Spleen (tissue), 11 donors: ENCODE measurements around the gene ADD1. TPM values are rescaled to one million over a fixed set of nuclear protein-coding genes. Genes with fewer than 3 reads are reported as not detected.

ENCODE experiments used
- DNase-seq: peaks from one replicate; pipeline ENCODE4 v3.0.0-alpha.2; 2020
- H3K27ac ChIP-seq, 8 donors: fragments of 200-600 bp; sonication (generic) in 7 of 8; 1 replicate in 4 of 8; 2 replicates in 4 of 8; pipeline versions ENCODE4 v1.5.0 to v1.8.0; 2016 to 2021; ENCODE audit warnings: inconsistent platforms in 4 of 8, mild to moderate bottlenecking in 4 of 8, moderate library complexity in 1 of 8
- H3K27me3 ChIP-seq, 7 donors: fragments of 200-600 bp; sonication (generic) in 6 of 7; replicated peaks in 1 of 7; 1 replicate in 4 of 7; 2 replicates in 3 of 7; pipeline versions ENCODE4 v1.5.0 to v1.8.0; 2016 to 2021; ENCODE audit warnings: inconsistent platforms in 3 of 7, mild to moderate bottlenecking in 1 of 7
- H3K36me3 ChIP-seq, 6 donors: fragments of 200-600 bp; sonication (generic) in 5 of 6; 1 replicate in 4 of 6; 2 replicates in 2 of 6; pipeline versions ENCODE4 v1.5.0 to v1.8.0; 2016 to 2021; ENCODE audit warnings: inconsistent platforms in 2 of 6
- H3K4me1 ChIP-seq, 6 donors: fragments of 200-600 bp; sonication (generic) in 5 of 6; 1 replicate in 3 of 6; 2 replicates in 3 of 6; pipeline versions ENCODE4 v1.5.0 to v1.8.0; 2016 to 2021; ENCODE audit warnings: inconsistent platforms in 3 of 6
- H3K4me3 ChIP-seq, 8 donors: fragments of 200-600 bp; sonication (generic) in 7 of 8; 1 replicate in 4 of 8; 2 replicates in 4 of 8; pipeline versions ENCODE4 v1.5.0 to v1.8.0; 2016 to 2021; ENCODE audit warnings: inconsistent platforms in 4 of 8, mild to moderate bottlenecking in 4 of 8, moderate library complexity in 2 of 8
- H3K9me3 ChIP-seq, 8 donors: fragments of 200-600 bp; sonication (generic) in 7 of 8; 1 replicate in 4 of 8; 2 replicates in 4 of 8; pipeline versions ENCODE4 v1.5.0 to v1.8.0; 2016 to 2021; ENCODE audit warnings: inconsistent platforms in 4 of 8
- POLR2A ChIP-seq, 3 donors: fragments of 450-650 bp; IDR thresholded peaks; one replicate each; pipeline ENCODE4 v1.5.1; 2017; ENCODE audit warnings: antibody characterized with exemption in 3 of 3, mild to moderate bottlenecking in 1 of 3
- POLR2AphosphoS5 ChIP-seq, 3 donors: sonication (generic); formaldehyde crosslinking; IDR thresholded peaks; one replicate each; pipeline ENCODE4 v1.5.1; 2017; ENCODE audit warnings: antibody characterized with exemption in 3 of 3
- WGBS, 5 donors: extraction: QIAGEN DNeasy Blood & Tissue Kit in 3 of 5; methylation state at CpG; one replicate each; pipeline versions ENCODE4 v1.1.5 to v1.1.7; 2013 to 2018; 5-methylcytosine and 5-hydroxymethylcytosine counted together
- intact Hi-C: fragments of 100-400 bp; cut with DNase I; formaldehyde crosslinking; loops from one replicate; pipeline ENCODE4 v1.15.0; 2023; ENCODE audit warnings: low total_unique reads
- polyA plus RNA-seq, 3 donors: library from polyadenylated mRNA; stranded (reverse); fragments of 200-250 nt; gene quantifications; one replicate each; pipeline ENCODE4 v1.2.1, GENCODE V29; 2013
- total RNA-seq, 7 donors: library from RNA; depleted of rRNA in 3 of 7; stranded (reverse); fragments of >200 nt in 3 of 7; fragmentation: NEBNext Ultra II Directional in 4 of 7; extraction: Animal tissue kit (Norgen Biotek cat#: 25700) in 4 of 7; gene quantifications; one replicate each; pipeline versions ENCODE4 v1.1.0 to v1.2.1, GENCODE V29; 2016 to 2021
- TF ChIP-seq, protein P1 (sequence below), 11 experiments: fragments of 200-600 bp in 7 of 11; fragments of 450-650 bp in 4 of 11; sonication (generic) in 4 of 11; IDR thresholded peaks in 8 of 11; conservative IDR thresholded peaks in 3 of 11; 1 replicate in 7 of 11; 2 replicates in 4 of 11; pipeline versions ENCODE4 v1.4.0 to v1.8.0; 2016 to 2021; ENCODE audit warnings: antibody characterized with exemption in 11 of 11, inconsistent platforms in 4 of 11, mild to moderate bottlenecking in 1 of 11
- donor health status: healthy with polysubstance abuse.
- donor health status: DM: no; HTN: no; CAD: no; lungs with moderate emphysema.
- donor health status: DM: no; HTN: no; CAD: no.
- donor health status: Bipolar disorder and iron deficiency.
- donor health status: healthy.
- donor health status: DM: no; HTN: no; CAD: no.
- donor health status: DM: yes; HTN: yes; CAD: no.

The ADD1 gene
- total and polyA plus RNA-seq, 10 donors = 175 to 348 (median 265) TPM

DNA sequence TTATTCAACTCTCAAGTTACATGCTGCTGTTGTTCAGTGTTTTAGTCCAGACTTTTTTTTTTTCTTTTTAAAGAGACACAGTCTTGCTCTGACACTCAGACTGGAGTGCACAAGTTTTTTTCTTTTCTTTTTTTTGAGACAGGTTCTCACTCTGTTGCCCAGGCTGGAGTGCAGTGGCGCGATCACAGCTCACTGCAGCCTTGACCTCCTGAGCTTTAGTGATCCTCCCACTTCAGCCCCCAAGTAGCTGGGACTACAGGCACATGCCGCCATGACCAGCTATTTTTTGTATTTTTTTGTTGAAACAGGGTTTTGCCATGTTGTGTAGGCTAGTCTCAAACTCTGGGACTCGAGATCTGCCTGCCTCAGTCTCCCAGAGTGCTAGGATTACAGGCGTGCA is 11.9 kb downstream of the ADD1 start:
- TF ChIP-seq POLR2A (IDR thresholded peaks at IDR 0.05) (no peak), POLR2AphosphoS5 (IDR thresholded peaks at IDR 0.05) (no peak)
- TF ChIP-seq, protein P1, sequence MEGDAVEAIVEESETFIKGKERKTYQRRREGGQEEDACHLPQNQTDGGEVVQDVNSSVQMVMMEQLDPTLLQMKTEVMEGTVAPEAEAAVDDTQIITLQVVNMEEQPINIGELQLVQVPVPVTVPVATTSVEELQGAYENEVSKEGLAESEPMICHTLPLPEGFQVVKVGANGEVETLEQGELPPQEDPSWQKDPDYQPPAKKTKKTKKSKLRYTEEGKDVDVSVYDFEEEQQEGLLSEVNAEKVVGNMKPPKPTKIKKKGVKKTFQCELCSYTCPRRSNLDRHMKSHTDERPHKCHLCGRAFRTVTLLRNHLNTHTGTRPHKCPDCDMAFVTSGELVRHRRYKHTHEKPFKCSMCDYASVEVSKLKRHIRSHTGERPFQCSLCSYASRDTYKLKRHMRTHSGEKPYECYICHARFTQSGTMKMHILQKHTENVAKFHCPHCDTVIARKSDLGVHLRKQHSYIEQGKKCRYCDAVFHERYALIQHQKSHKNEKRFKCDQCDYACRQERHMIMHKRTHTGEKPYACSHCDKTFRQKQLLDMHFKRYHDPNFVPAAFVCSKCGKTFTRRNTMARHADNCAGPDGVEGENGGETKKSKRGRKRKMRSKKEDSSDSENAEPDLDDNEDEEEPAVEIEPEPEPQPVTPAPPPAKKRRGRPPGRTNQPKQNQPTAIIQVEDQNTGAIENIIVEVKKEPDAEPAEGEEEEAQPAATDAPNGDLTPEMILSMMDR (IDR thresholded peaks at IDR 0.05 in 8 of 11, conservative IDR thresholded peaks at IDR 0.05 in 3 of 11) = no peak
- WGBS, 5 donors = 81 to 90% (median 87%) methylated on average over 5 of the region's 5 CpGs
- Histone ChIP-seq H3K9me3 (no peaks in the 10 kb centered on the region), H3K4me3 (no peak overlapping the region), H3K4me1 (peaks cover 72 to 100% (median 95%) of the 10 kb centered on the region in 6 donors), H3K27ac (peak overlapping the region in 5 of 8 donors; percentile 35 to 83 (median 73)), H3K36me3 (peaks cover 0 to 25% (median 16%) of the 10 kb centered on the region in 6 donors), H3K27me3 (no peaks in the 10 kb centered on the region)
- intact Hi-C loops = loop anchor here (10.0 kb wide), 2 partner anchors 69 to 91 kb away; no protein-coding TSS in a partner anchor
- no peak for DNase-seq

DNA sequence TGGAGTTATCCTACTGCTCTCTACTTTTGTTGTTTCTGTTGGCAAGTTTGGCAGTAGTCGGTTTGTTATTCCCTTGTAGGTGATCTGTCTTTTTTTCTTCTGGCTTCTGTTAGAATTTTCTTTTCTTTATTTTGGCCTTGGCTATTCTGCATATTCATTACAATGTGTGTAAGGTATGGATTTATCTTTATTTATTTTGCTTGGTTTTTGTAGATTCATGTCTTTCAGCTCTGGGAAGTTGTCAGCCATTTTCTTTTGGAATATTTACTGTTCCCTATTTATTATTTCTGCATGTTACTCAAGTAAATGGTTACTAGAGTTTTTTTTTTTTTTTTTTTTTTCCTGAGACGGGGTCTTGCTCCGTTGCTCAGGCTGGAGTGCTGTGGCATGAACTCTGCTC is 12.6 kb downstream of the ADD1 start:
- Histone ChIP-seq H3K9me3 (no peaks in the 10 kb centered on the region), H3K4me1 (peaks cover 70 to 100% (median 95%) of the 10 kb centered on the region in 6 donors), H3K27ac (peak overlapping the region in 4 of 8 donors; percentile 38 to 83 (median 74)), H3K4me3 (no peak overlapping the region), H3K27me3 (no peaks in the 10 kb centered on the region), H3K36me3 (peaks cover 0 to 25% (median 16%) of the 10 kb centered on the region in 6 donors)
- TF ChIP-seq POLR2A (IDR thresholded peaks at IDR 0.05) (no peak), POLR2AphosphoS5 (IDR thresholded peaks at IDR 0.05) (no peak)
- TF ChIP-seq, protein P1 (IDR thresholded peaks at IDR 0.05 in 8 of 11, conservative IDR thresholded peaks at IDR 0.05 in 3 of 11) = no peak
- DNase-seq = no peak
- intact Hi-C loops = loop anchor here (10.0 kb wide), 2 partner anchors 69 to 91 kb away; no protein-coding TSS in a partner anchor
- 92 to 97% (median 96%) methylated on average over 3 of the region's 3 CpGs for WGBS, 5 donors

DNA sequence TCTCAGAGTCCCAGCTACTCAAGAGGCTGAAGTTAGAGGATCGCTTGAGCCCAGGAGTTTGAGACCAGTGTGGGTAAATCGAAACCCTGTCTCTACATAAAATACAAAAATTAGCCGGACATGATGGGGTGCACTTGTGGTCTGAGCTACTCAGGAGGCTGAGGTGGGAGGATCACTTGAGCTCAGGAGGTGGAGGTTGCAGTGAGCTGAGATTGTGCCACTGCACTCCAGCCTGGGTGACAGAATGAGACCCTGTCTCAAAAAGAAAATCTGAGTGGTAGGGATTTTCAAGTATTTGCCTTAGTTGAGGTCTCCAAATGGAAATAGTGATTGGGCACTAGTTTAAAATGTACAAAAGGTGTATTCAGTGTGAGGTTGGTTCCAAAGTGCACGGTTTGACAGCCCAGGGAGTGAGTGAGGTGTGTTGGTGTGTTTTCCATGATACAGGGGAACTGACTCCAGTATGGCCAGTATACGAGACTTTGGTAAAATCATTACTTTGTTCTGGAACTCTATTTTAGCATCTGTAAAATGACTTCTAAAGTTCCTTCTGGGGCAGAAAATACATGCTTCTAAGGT is 13.8 kb downstream of the ADD1 start:
- TF ChIP-seq, protein P1 (IDR thresholded peaks at IDR 0.05 in 8 of 11, conservative IDR thresholded peaks at IDR 0.05 in 3 of 11) = no peak
- TF ChIP-seq POLR2AphosphoS5 (IDR thresholded peaks at IDR 0.05) (no peak), POLR2A (IDR thresholded peaks at IDR 0.05) (no peak)
- intact Hi-C loops = loop anchor here (10.0 kb wide), 2 partner anchors 67 to 93 kb away; no protein-coding TSS in a partner anchor

More for the DNA sequence above, 13.8 kb downstream of the ADD1 start:
- no peak for DNase-seq
- Histone ChIP-seq H3K9me3 (no peaks in the 10 kb centered on the region), H3K4me1 (peaks cover 70 to 100% (median 97%) of the 10 kb centered on the region in 6 donors), H3K36me3 (peaks cover 0 to 25% (median 16%) of the 10 kb centered on the region in 6 donors), H3K27ac (peak overlapping the region in 5 of 8 donors; percentile 70 to 74 (median 72)), H3K4me3 (no peak overlapping the region), H3K27me3 (no peaks in the 10 kb centered on the region)
- WGBS, 5 donors = 92 to 97% (median 95%) methylated on average over 5 of the region's 5 CpGs
